ENCODE data around the gene NYAP2. TPM values are rescaled to one million over a fixed set of nuclear protein-coding genes. Genes with fewer than 3 reads are reported as not detected.

Gene NYAP2
- 16.1 TPM for total RNA-seq

DNA sequence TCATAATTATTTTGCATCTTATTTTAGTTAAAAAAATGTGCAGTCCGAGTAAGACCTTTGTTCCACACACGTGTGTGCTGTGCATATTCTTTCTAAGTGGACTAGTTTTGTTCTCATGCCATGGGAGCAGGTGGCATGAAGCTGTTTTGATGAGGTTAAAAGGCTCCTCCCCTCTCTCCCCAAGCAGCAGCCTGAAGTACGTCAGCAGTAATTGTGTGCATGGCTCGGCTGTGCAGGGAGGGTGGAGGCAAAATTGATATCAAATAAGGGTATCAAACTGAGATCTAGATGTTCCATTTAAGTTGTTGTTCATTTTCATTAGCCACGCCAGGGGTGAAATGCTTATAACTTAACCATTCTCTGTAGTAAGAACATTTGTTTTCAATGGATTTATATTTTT lies at the start of gene NYAP2:
Gene NYAP2, plus strand, starts transcription at position 207 of the 400 bp plus-strand sequence. CDS start 9,171 bp downstream, outside the sequence.

Small RNAs within 50 kb of the gene (small RNA-seq; reads per million reads assigned to genes)
- gene AC016717.1 = not detected
